HTERT RPE-1 (cell line): ENCODE results near the gene SH3BGRL3.
"Not testable (repeated sequence)": the region's sequence is repeated elsewhere in the genome, so short reads cannot be mapped to it uniquely, and the experiment has no call there.

Experiments
- in situ Hi-C: fragments of 300-500 bp; cut with MboI; formaldehyde crosslinking; loops from 4 replicates; pipeline ENCODE4 v1.14.3; 2020; ENCODE audit warnings: low sequenced_read_pairs

Gene SH3BGRL3

DNA sequence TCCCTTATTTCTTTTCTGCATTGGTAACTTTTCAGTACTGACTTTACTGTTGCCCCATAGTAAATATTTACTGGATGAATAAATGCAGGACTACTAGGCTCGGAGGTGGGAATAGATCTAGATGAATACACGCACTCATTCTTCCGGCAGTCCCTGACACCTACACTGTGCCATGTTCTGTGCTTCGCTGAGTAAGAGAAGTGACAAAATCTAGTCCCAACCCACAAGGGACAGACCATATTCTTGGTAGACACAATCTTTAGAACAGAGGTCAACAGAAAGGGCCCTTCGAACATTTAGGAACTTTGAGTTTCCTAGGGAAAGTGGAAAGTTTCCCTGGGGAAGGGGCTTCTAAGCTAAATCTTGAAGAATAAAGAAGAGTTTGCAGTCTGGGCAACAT, 34.6 kb downstream of the SH3BGRL3 start:
- in situ Hi-C loops: no loop called here

- in situ Hi-C loops: no loop called here
These were observed 36.3 kb downstream of the SH3BGRL3 start for GRCh38 chr1:26315874-26316850.

GRCh38 chr1:26317146-26317545, 37.3 kb downstream of the SH3BGRL3 start:
- in situ Hi-C loops: no loop called here

- in situ Hi-C loops: no loop called here
These were observed 37.9 kb downstream of the SH3BGRL3 start, which contains the start of gene CD52 for GRCh38 chr1:26317612-26318337. Gene CD52, plus strand, starts transcription at chr1:26317958. Its CDS starts 60 bp downstream, at chr1:26318018.

DNA sequence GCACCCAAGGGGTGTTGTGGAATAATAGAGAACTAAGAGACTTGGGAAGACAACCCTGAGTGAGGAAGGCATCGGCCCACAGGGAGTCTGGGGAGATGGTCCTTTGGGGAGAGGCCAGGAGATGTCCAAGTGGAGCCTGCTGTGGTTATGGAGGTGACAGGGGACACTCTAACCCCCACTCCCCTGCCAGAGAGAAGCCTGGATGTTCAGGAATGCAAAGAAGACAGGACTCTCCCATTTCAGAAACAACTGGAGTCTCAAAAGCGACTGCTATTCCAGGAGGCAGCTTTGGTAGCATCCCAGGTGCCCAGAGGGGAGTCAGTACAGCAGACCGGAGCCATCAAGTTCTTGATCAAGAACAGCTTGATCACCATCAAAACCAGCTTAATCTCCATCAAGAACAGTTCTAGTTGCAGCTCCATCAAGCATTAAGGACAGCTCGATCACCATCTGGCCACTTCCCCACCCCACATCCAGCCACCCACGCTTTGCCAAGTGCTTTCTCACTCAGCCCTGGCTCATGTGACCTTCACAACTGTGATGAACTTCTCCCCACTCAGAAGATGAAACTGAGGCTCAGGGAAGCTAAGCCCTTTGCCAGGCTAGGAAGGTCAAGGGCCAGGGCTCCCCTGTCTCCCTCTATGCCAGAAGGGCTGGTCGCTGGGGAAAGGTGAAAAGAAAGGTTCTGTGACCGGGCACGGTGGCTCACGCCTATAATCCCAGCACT, 38.6 kb downstream of the SH3BGRL3 start:
- in situ Hi-C loops: no loop called here

DNA sequence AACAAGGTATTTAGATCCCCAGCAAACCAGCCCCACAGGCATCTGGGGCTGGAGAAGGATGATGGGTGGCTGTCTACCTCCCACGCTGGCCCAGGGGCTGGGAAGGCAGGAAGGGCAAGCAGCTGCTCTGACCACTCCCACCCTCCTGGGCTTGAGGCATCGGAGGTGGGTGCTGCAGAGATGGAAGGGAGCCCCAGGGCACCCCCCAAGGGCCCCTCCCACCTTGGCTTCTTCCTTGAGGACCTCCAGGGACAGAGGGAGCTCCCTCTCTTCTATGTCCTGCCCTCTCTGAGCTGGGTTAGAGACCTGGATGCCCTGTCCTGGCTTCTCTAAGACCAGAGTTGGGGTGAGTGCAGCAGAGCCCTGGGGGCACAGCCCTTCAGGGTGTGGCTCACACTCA, 41.0 kb downstream of the SH3BGRL3 start:
- in situ Hi-C loops: no loop called here

DNA sequence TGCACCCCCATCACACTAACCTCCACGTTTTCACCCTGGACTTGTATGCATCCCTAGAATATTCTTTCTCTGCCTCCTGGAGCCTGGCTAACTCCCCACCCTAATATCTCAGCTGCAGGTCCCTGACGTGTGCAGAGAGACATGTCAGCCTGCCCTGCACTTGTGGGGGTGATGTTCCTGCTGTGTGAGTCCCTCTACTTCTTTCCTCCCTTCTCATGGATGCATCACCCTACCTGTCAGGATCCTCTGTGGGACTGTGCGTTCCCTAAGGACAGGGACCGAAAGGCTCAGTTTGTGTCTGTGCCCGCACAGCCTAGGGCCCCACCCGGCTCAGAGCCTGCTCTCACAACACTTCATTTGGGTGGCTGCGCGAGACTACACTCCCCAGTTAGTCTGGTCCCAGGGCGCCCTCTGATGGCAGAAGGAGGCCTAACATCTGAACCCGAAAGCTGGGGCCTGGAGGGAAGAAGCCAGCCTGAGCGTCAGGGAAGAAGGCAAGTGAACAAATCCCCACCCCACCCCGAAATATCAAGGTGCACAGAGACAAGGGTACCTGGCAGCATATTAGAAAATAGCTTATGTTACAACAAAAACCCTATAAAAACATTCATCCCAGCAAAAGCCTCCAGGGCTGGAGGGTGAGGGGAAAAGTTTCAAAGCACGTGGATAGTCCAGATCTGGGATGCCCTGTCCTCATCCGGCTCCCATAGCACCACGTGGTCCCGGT, 41.6 kb downstream of the SH3BGRL3 start:
- in situ Hi-C loops: no loop called here

GRCh38 chr1:26322042-26322331, 42.1 kb downstream of the SH3BGRL3 start:
- in situ Hi-C loops: no loop called here

DNA sequence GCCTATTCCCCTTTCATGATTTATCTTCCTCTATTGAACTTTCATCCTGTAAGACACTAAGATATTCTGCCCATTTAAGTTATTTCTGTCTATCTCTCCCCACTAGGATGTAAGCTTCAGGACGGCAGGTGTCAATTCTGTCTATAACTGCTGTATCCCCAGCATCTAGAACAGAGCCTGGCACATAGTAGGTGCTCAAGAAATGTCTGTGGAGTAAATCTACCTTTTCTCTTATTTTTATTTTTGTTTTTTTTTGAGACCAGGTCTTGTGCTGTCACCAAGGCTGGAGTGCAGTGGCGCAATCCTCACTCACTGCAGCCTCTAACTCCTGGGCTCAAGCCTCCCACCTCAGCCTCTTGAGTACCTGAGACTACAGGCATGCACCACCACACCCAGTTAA, 43.5 kb downstream of the SH3BGRL3 start:
- in situ Hi-C loops: no loop called here

GRCh38 chr1:26324550-26324949, 44.7 kb downstream of the SH3BGRL3 start:
- in situ Hi-C loops: no loop called here

DNA sequence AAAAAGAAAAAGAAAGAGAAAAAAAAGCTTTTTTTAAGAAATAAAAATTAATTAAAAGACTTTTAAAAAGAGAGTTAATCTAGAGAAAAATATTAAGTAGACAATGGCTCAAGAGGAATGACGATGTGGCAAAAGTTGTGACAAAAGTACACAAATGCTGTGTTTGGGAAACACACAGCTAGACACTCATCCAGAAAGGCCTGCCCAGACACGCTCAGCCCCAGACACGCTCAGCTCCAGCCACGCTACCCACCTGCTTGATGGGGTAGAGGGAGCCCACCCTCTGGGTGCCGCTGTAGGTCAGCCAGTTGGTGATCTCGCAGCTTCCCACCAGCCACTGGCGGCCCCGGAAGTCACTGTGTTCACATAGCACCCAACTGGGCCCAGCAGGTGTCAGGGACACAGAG, 48.1 kb downstream of the SH3BGRL3 start:
- in situ Hi-C loops: no loop called here

DNA sequence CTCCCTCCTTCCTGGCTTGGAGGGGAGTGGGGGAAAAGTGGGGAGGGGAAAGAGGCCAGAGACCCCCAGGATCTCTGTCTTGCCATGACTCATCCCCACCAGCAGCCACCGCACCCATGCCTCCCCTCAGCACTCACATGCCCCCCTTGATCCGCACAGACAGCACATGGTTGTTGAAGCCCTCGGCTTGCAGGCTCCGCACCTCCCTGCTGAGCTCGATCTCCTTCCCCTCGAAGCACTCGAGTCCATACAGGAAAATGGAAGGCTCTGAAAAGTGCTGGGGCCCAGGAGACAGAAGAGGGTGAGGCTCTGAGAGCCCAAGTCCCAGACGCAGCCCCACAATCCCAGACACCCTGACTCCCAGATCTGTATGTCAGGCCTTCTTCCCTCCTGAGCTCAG, 48.7 kb downstream of the SH3BGRL3 start:
- in situ Hi-C loops: no loop called here

DNA sequence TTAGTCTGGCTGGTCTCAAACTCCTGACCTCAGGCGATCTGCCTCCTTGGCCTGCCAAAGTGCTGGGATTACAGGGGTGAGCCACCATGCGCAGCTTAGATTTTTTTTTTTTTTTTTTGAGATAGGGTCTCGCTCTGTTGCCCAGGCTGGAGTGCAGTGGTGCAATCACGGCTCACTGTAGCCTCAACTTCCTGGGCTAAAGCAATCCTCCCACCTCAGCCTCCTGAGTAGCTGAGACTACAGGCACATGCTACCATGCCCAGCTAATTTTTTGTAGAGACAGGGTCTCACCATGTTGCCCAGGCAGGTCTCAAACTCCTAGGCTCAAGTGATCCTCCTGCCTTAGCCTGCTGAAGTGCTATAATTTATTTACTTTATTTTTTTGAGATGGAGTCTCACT, 49.5 kb downstream of the SH3BGRL3 start:
- in situ Hi-C loops: not testable (repeated sequence)

DNA sequence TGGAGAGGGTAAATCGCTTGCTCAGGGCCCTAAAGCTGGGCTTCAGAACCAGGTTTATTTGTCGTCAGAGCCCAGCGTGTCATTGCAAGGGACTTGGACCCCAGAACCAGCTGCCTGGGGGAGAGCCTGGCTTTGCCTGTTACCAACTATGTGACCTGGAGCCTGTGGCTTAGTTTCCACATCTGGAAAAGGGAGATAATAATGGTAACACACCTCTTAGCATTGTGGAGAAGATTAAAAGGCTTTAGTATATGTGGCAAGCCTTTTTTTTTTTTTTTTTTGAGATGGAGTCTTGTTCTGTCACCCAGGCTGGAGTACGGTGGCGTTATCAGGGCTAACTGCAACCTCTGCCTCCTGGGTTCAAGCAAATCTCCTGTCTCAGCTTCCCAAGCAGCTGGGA, 50.4 kb downstream of the SH3BGRL3 start:
- in situ Hi-C loops: no loop called here
